Measurements from ENCODE around the gene TBC1D32. TPM values are rescaled to one million over a fixed set of nuclear protein-coding genes. Genes with fewer than 3 reads are reported as not detected.
"Not testable (repeated sequence)": the region's sequence is repeated elsewhere in the genome, so short reads cannot be mapped to it uniquely, and the experiment has no call there.

TBC1D32 gene
- total RNA-seq, 2 experiments from 2014 or later = 4.6 to 6.7 TPM

GRCh38 chr6:121196042-121196441 lies 138.2 kb downstream of the TBC1D32 start:
- DNase-seq; H3K27me3 Mint-ChIP-seq; intact Hi-C loops (cut with micrococcal nuclease); H3K9me3 Mint-ChIP-seq; H3K4me1 Mint-ChIP-seq (ENCODE audit: low read depth); CTCF ChIA-PET; H3K27ac Mint-ChIP-seq; H3K4me3 Mint-ChIP-seq; POLR2A ChIA-PET: not testable (repeated sequence)
- H3K36me3 Mint-ChIP-seq = peaks cover 16% of the 10 kb centered on the region

GRCh38 chr6:121190122-121190521 lies 144.2 kb downstream of the TBC1D32 start:
- intact Hi-C loops (cut with micrococcal nuclease) = no loop called here
- no peak overlapping the region for H3K27ac Mint-ChIP-seq
- CTCF ChIA-PET = no interaction called here
- POLR2A ChIA-PET = no interaction called here
- H3K36me3 Mint-ChIP-seq = peaks cover 5% of the 10 kb centered on the region
- no peak overlapping the region for H3K4me3 Mint-ChIP-seq
- no peak for DNase-seq
- no peaks in the 10 kb centered on the region for H3K9me3 Mint-ChIP-seq
- no peaks in the 10 kb centered on the region for H3K27me3 Mint-ChIP-seq
- no peaks in the 10 kb centered on the region for H3K4me1 Mint-ChIP-seq (ENCODE audit: low read depth)

GRCh38 chr6:121188356-121188755 lies 145.9 kb downstream of the TBC1D32 start:
- intact Hi-C loops (cut with micrococcal nuclease) = no loop called here
- CTCF ChIA-PET = no interaction called here
- POLR2A ChIA-PET = no interaction called here
- Mint-ChIP-seq H3K36me3 (peaks cover 5% of the 10 kb centered on the region), H3K27me3 (no peaks in the 10 kb centered on the region), H3K4me1 (ENCODE audit: low read depth) (no peaks in the 10 kb centered on the region), H3K9me3 (no peaks in the 10 kb centered on the region), H3K27ac (no peak overlapping the region), H3K4me3 (no peak overlapping the region)
- DNase-seq = no peak

GRCh38 chr6:121187833-121188200 lies 146.5 kb downstream of the TBC1D32 start:
- Mint-ChIP-seq H3K4me3 (no peak overlapping the region), H3K27ac (no peak overlapping the region), H3K9me3 (no peaks in the 10 kb centered on the region), H3K36me3 (peaks cover 2% of the 10 kb centered on the region), H3K4me1 (ENCODE audit: low read depth) (no peaks in the 10 kb centered on the region), H3K27me3 (no peaks in the 10 kb centered on the region)
- ChIA-PET CTCF (no interaction called here), POLR2A (no interaction called here)
- intact Hi-C loops (cut with micrococcal nuclease) = no loop called here
- no peak for DNase-seq

GRCh38 chr6:121187200-121187832 lies 147.0 kb downstream of the TBC1D32 start:
- no peak for DNase-seq
- H3K4me3 Mint-ChIP-seq = no peak overlapping the region
- ChIA-PET CTCF (no interaction called here), POLR2A (no interaction called here)
- no peaks in the 10 kb centered on the region for H3K36me3 Mint-ChIP-seq
- no peaks in the 10 kb centered on the region for H3K9me3 Mint-ChIP-seq
- intact Hi-C loops (cut with micrococcal nuclease) = no loop called here
- no peaks in the 10 kb centered on the region for H3K4me1 Mint-ChIP-seq (ENCODE audit: low read depth)
- no peak overlapping the region for H3K27ac Mint-ChIP-seq
- H3K27me3 Mint-ChIP-seq = no peaks in the 10 kb centered on the region

GRCh38 chr6:121183742-121184141 lies 150.5 kb downstream of the TBC1D32 start:
- intact Hi-C loops (cut with micrococcal nuclease) = no loop called here
- Mint-ChIP-seq H3K9me3 (peaks cover 10% of the 10 kb centered on the region), H3K36me3 (peaks cover 13% of the 10 kb centered on the region), H3K27me3 (no peaks in the 10 kb centered on the region), H3K27ac (no peak overlapping the region), H3K4me1 (ENCODE audit: low read depth) (no peaks in the 10 kb centered on the region), H3K4me3 (no peak overlapping the region)
- CTCF ChIA-PET = no interaction called here
- POLR2A ChIA-PET = no interaction called here
- DNase-seq = no peak

GRCh38 chr6:121175827-121176226 lies 158.5 kb downstream of the TBC1D32 start:
- peaks cover 10% of the 10 kb centered on the region for H3K9me3 Mint-ChIP-seq
- CTCF ChIA-PET = no interaction called here
- intact Hi-C loops (cut with micrococcal nuclease) = no loop called here
- peaks cover 20% of the 10 kb centered on the region for H3K36me3 Mint-ChIP-seq
- H3K27me3 Mint-ChIP-seq = no peaks in the 10 kb centered on the region
- no peak overlapping the region for H3K4me3 Mint-ChIP-seq
- no peak for DNase-seq
- no peak overlapping the region for H3K27ac Mint-ChIP-seq
- H3K4me1 Mint-ChIP-seq (ENCODE audit: low read depth) = no peaks in the 10 kb centered on the region
- POLR2A ChIA-PET = no interaction called here

- H3K4me3 Mint-ChIP-seq; POLR2A ChIA-PET; H3K4me1 Mint-ChIP-seq (ENCODE audit: low read depth); intact Hi-C loops (cut with micrococcal nuclease); H3K9me3 Mint-ChIP-seq; CTCF ChIA-PET; H3K27ac Mint-ChIP-seq; DNase-seq; H3K27me3 Mint-ChIP-seq: not testable (repeated sequence)
- H3K36me3 Mint-ChIP-seq = peaks cover 14% of the 10 kb centered on the region
Measured at GRCh38 chr6:121172451-121172850, 161.8 kb downstream of the TBC1D32 start.

GRCh38 chr6:121171879-121172278 lies 162.4 kb downstream of the TBC1D32 start:
- peaks cover 12% of the 10 kb centered on the region for H3K36me3 Mint-ChIP-seq
- intact Hi-C loops (cut with micrococcal nuclease) = no loop called here
- no peaks in the 10 kb centered on the region for H3K27me3 Mint-ChIP-seq
- no peak for DNase-seq
- no peaks in the 10 kb centered on the region for H3K4me1 Mint-ChIP-seq (ENCODE audit: low read depth)
- H3K9me3 Mint-ChIP-seq = peaks cover 3% of the 10 kb centered on the region
- POLR2A ChIA-PET = no interaction called here
- H3K27ac Mint-ChIP-seq = no peak overlapping the region
- CTCF ChIA-PET = no interaction called here
- no peak overlapping the region for H3K4me3 Mint-ChIP-seq

- intact Hi-C loops (cut with micrococcal nuclease) = no loop called here
- no peaks in the 10 kb centered on the region for H3K4me1 Mint-ChIP-seq (ENCODE audit: low read depth)
- ChIA-PET POLR2A (no interaction called here), CTCF (no interaction called here)
- no peak overlapping the region for H3K4me3 Mint-ChIP-seq
- peaks cover 43% of the 10 kb centered on the region for H3K36me3 Mint-ChIP-seq
- H3K9me3 Mint-ChIP-seq = peaks cover 16% of the 10 kb centered on the region
- H3K27ac Mint-ChIP-seq = no peak overlapping the region
- H3K27me3 Mint-ChIP-seq = no peaks in the 10 kb centered on the region
- DNase-seq = no peak
Measured at GRCh38 chr6:121161886-121162285, 172.4 kb downstream of the TBC1D32 start.

GRCh38 chr6:121160276-121160675 lies 174.0 kb downstream of the TBC1D32 start:
- H3K9me3 Mint-ChIP-seq = peaks cover 16% of the 10 kb centered on the region
- H3K4me1 Mint-ChIP-seq (ENCODE audit: low read depth) = no peaks in the 10 kb centered on the region
- DNase-seq = no peak
- ChIA-PET POLR2A (no interaction called here), CTCF (no interaction called here)
- H3K27me3 Mint-ChIP-seq = no peaks in the 10 kb centered on the region
- intact Hi-C loops (cut with micrococcal nuclease) = no loop called here
- H3K36me3 Mint-ChIP-seq = peaks cover 57% of the 10 kb centered on the region
- H3K4me3 Mint-ChIP-seq = no peak overlapping the region
- no peak overlapping the region for H3K27ac Mint-ChIP-seq

GRCh38 chr6:121158891-121159290 lies 175.4 kb downstream of the TBC1D32 start:
- H3K27me3 Mint-ChIP-seq = no peaks in the 10 kb centered on the region
- H3K27ac Mint-ChIP-seq = no peak overlapping the region
- intact Hi-C loops (cut with micrococcal nuclease) = no loop called here
- H3K9me3 Mint-ChIP-seq = peaks cover 16% of the 10 kb centered on the region
- ChIA-PET POLR2A (no interaction called here), CTCF (no interaction called here)
- no peak for DNase-seq
- H3K4me3 Mint-ChIP-seq = no peak overlapping the region
- peaks cover 71% of the 10 kb centered on the region for H3K36me3 Mint-ChIP-seq
- H3K4me1 Mint-ChIP-seq (ENCODE audit: low read depth) = no peaks in the 10 kb centered on the region

- ChIA-PET CTCF (no interaction called here), POLR2A (no interaction called here)
- intact Hi-C loops (cut with micrococcal nuclease) = no loop called here
- Mint-ChIP-seq H3K36me3 (peaks cover 72% of the 10 kb centered on the region), H3K4me1 (ENCODE audit: low read depth) (no peaks in the 10 kb centered on the region), H3K4me3 (no peak overlapping the region), H3K27ac (no peak overlapping the region), H3K9me3 (peaks cover 16% of the 10 kb centered on the region), H3K27me3 (no peaks in the 10 kb centered on the region)
- DNase-seq = no peak
Measured at GRCh38 chr6:121158438-121158837, 175.8 kb downstream of the TBC1D32 start.

GRCh38 chr6:121157906-121158305 lies 176.4 kb downstream of the TBC1D32 start:
- DNase-seq = no peak
- H3K36me3 Mint-ChIP-seq = peaks cover 75% of the 10 kb centered on the region
- CTCF ChIA-PET = no interaction called here
- H3K9me3 Mint-ChIP-seq = peaks cover 21% of the 10 kb centered on the region
- H3K4me1 Mint-ChIP-seq (ENCODE audit: low read depth) = no peaks in the 10 kb centered on the region
- H3K4me3 Mint-ChIP-seq = no peak overlapping the region
- H3K27ac Mint-ChIP-seq = no peak overlapping the region
- intact Hi-C loops (cut with micrococcal nuclease) = no loop called here
- H3K27me3 Mint-ChIP-seq = no peaks in the 10 kb centered on the region
- POLR2A ChIA-PET = no interaction called here
